Activated naive CD4-positive, alpha-beta T cell treated with anti-CD3 and anti-CD28 coated beads for 36 hours (primary cell): Measurements from ENCODE around the gene ZFAND5. TPM values are rescaled to one million over a fixed set of nuclear protein-coding genes. Genes with fewer than 3 reads are reported as not detected.

Experiments
- CTCF ChIA-PET: fragments of 350-600 bp; sonication (Branson Sonifier 250); formaldehyde crosslinking; loops from one replicate; lab custom pipeline; 2021; ENCODE audit warnings: antibody characterized with exemption; lab: Charles Lee
- DNase-seq: peaks from one replicate; pipeline ENCODE4 v3.0.0-alpha.2; 2020
- H3K27ac Mint-ChIP-seq: one replicate; pipeline ENCODE4 v1.8.0; 2021; ENCODE audit warnings: mild to moderate bottlenecking, mixed read lengths
- H3K27me3 Mint-ChIP-seq: one replicate; pipeline ENCODE4 v1.8.0; 2021; ENCODE audit warnings: low read depth, mixed read lengths
- H3K36me3 Mint-ChIP-seq: one replicate; pipeline ENCODE4 v1.8.0; 2021; ENCODE audit warnings: low read depth, mixed read lengths
- H3K4me1 Mint-ChIP-seq: one replicate; pipeline ENCODE4 v1.8.0; 2021; ENCODE audit warnings: low read depth, mixed read lengths
- H3K4me3 Mint-ChIP-seq: one replicate; pipeline ENCODE4 v1.8.0; 2021; ENCODE audit warnings: mild to moderate bottlenecking, moderate library complexity, mixed read lengths
- H3K9me3 Mint-ChIP-seq: one replicate; pipeline ENCODE4 v1.8.0; 2021; ENCODE audit warnings: mixed read lengths
- intact Hi-C: fragments of 100-400 bp; cut with micrococcal nuclease; formaldehyde crosslinking; loops from one replicate; pipeline ENCODE4 v1.15.1; 2023
- total RNA-seq, 2 experiments: library from RNA; stranded (reverse); gene quantifications; one replicate each; pipeline ENCODE4 v1.2.3, GENCODE V29; 2021

Gene ZFAND5
- total RNA-seq, 2 experiments from 2014 or later = 71.9 to 73.2 TPM

GRCh38 chr9:72334658-72335337, 30.2 kb downstream of the ZFAND5 start:
- DNase-seq = no peak
- H3K4me3 Mint-ChIP-seq = no peak overlapping the region
- H3K36me3 Mint-ChIP-seq = no peaks in the 10 kb centered on the region
- H3K27me3 Mint-ChIP-seq = no peaks in the 10 kb centered on the region
- intact Hi-C loops = no loop called here
- no peak overlapping the region for H3K27ac Mint-ChIP-seq
- no peaks in the 10 kb centered on the region for H3K4me1 Mint-ChIP-seq
- H3K9me3 Mint-ChIP-seq = no peaks in the 10 kb centered on the region
- CTCF ChIA-PET = interaction anchor here (1.1 kb wide), 1 partner anchor 22 kb away, joined by 3 read pairs; no protein-coding TSS in a partner anchor

GRCh38 chr9:72333709-72334108, 31.3 kb downstream of the ZFAND5 start:
- no peaks in the 10 kb centered on the region for H3K36me3 Mint-ChIP-seq
- H3K27ac Mint-ChIP-seq = no peak overlapping the region
- H3K9me3 Mint-ChIP-seq = no peaks in the 10 kb centered on the region
- CTCF ChIA-PET = no interaction called here
- DNase-seq = peak; percentile 20
- no peaks in the 10 kb centered on the region for H3K27me3 Mint-ChIP-seq
- H3K4me3 Mint-ChIP-seq = no peak overlapping the region
- intact Hi-C loops = no loop called here
- no peaks in the 10 kb centered on the region for H3K4me1 Mint-ChIP-seq

- Mint-ChIP-seq H3K27me3 (no peaks in the 10 kb centered on the region), H3K4me1 (no peaks in the 10 kb centered on the region), H3K36me3 (no peaks in the 10 kb centered on the region), H3K4me3 (no peak overlapping the region), H3K9me3 (no peaks in the 10 kb centered on the region), H3K27ac (no peak overlapping the region)
- intact Hi-C loops = no loop called here
- DNase-seq = no peak
- CTCF ChIA-PET = no interaction called here
Observed at GRCh38 chr9:72333197-72333596, 31.8 kb downstream of the ZFAND5 start.

- intact Hi-C loops = no loop called here
- Mint-ChIP-seq H3K4me3 (no peak overlapping the region), H3K36me3 (no peaks in the 10 kb centered on the region), H3K27ac (no peak overlapping the region), H3K9me3 (no peaks in the 10 kb centered on the region), H3K4me1 (no peaks in the 10 kb centered on the region), H3K27me3 (no peaks in the 10 kb centered on the region)
- CTCF ChIA-PET = interaction anchor here (0.6 kb wide), 1 partner anchor 8 kb away, joined by 3 read pairs; no protein-coding TSS in a partner anchor
- no peak for DNase-seq
Observed at GRCh38 chr9:72332351-72332750, 32.7 kb downstream of the ZFAND5 start.

GRCh38 chr9:72327631-72328030, 37.4 kb downstream of the ZFAND5 start:
- Mint-ChIP-seq H3K9me3 (no peaks in the 10 kb centered on the region), H3K27me3 (no peaks in the 10 kb centered on the region), H3K36me3 (no peaks in the 10 kb centered on the region), H3K27ac (no peak overlapping the region), H3K4me3 (no peak overlapping the region), H3K4me1 (no peaks in the 10 kb centered on the region)
- CTCF ChIA-PET = interaction anchor here (1.5 kb wide), 1 partner anchor 14 kb away, joined by 4 read pairs; no protein-coding TSS in a partner anchor
- DNase-seq = no peak
- intact Hi-C loops = no loop called here

- CTCF ChIA-PET = interaction anchor here (0.7 to 1.5 kb wide), 2 partner anchors 13 to 93 kb away, joined by 3 to 4 read pairs; no protein-coding TSS in a partner anchor
- no peaks in the 10 kb centered on the region for H3K4me1 Mint-ChIP-seq
- H3K27ac Mint-ChIP-seq = no peak overlapping the region
- H3K27me3 Mint-ChIP-seq = no peaks in the 10 kb centered on the region
- intact Hi-C loops = no loop called here
- H3K4me3 Mint-ChIP-seq = no peak overlapping the region
- no peak for DNase-seq
- no peaks in the 10 kb centered on the region for H3K9me3 Mint-ChIP-seq
- H3K36me3 Mint-ChIP-seq = no peaks in the 10 kb centered on the region
Observed at GRCh38 chr9:72326641-72327040, 38.4 kb downstream of the ZFAND5 start.

GRCh38 chr9:72324974-72325373, 40.0 kb downstream of the ZFAND5 start:
- Mint-ChIP-seq H3K27me3 (no peaks in the 10 kb centered on the region), H3K4me3 (no peak overlapping the region), H3K4me1 (no peaks in the 10 kb centered on the region), H3K27ac (no peak overlapping the region), H3K36me3 (no peaks in the 10 kb centered on the region), H3K9me3 (no peaks in the 10 kb centered on the region)
- DNase-seq = no peak
- CTCF ChIA-PET = interaction anchor here (0.6 to 0.7 kb wide), 2 partner anchors 7 to 305 kb away, joined by 3 read pairs; no protein-coding TSS in a partner anchor
- intact Hi-C loops = no loop called here

- Mint-ChIP-seq H3K4me1 (no peaks in the 10 kb centered on the region), H3K27ac (no peak overlapping the region), H3K27me3 (no peaks in the 10 kb centered on the region), H3K36me3 (no peaks in the 10 kb centered on the region), H3K9me3 (no peaks in the 10 kb centered on the region), H3K4me3 (no peak overlapping the region)
- DNase-seq = no peak
- intact Hi-C loops = loop anchor here (2.0 kb wide), 1 partner anchor 20 kb away; no protein-coding TSS in a partner anchor
- CTCF ChIA-PET = no interaction called here
Observed at GRCh38 chr9:72322678-72323077, 42.3 kb downstream of the ZFAND5 start.

- Mint-ChIP-seq H3K27me3 (no peaks in the 10 kb centered on the region), H3K36me3 (no peaks in the 10 kb centered on the region), H3K4me1 (no peaks in the 10 kb centered on the region), H3K27ac (no peak overlapping the region), H3K9me3 (no peaks in the 10 kb centered on the region), H3K4me3 (no peak overlapping the region)
- intact Hi-C loops = loop anchor here (2.0 kb wide), 1 partner anchor 21 kb away; no protein-coding TSS in a partner anchor
- CTCF ChIA-PET = no interaction called here
- DNase-seq = no peak
Observed at GRCh38 chr9:72322259-72322658, 42.7 kb downstream of the ZFAND5 start.

GRCh38 chr9:72315510-72316311, 49.3 kb downstream of the ZFAND5 start:
- intact Hi-C loops = no loop called here
- no peaks in the 10 kb centered on the region for H3K9me3 Mint-ChIP-seq
- no peak for DNase-seq
- no peak overlapping the region for H3K4me3 Mint-ChIP-seq
- H3K36me3 Mint-ChIP-seq = no peaks in the 10 kb centered on the region
- no peak overlapping the region for H3K27ac Mint-ChIP-seq
- CTCF ChIA-PET = interaction anchor here (0.9 to 1.0 kb wide), 2 partner anchors 24 to 34 kb away, joined by 3 to 4 read pairs; no protein-coding TSS in a partner anchor
- H3K27me3 Mint-ChIP-seq = no peaks in the 10 kb centered on the region
- no peaks in the 10 kb centered on the region for H3K4me1 Mint-ChIP-seq

GRCh38 chr9:72315089-72315509, 49.9 kb downstream of the ZFAND5 start:
- intact Hi-C loops = no loop called here
- H3K27ac Mint-ChIP-seq = no peak overlapping the region
- no peaks in the 10 kb centered on the region for H3K27me3 Mint-ChIP-seq
- no peak overlapping the region for H3K4me3 Mint-ChIP-seq
- no peaks in the 10 kb centered on the region for H3K9me3 Mint-ChIP-seq
- H3K36me3 Mint-ChIP-seq = no peaks in the 10 kb centered on the region
- DNase-seq = no peak
- no peaks in the 10 kb centered on the region for H3K4me1 Mint-ChIP-seq
- CTCF ChIA-PET = interaction anchor here (0.9 kb wide), 1 partner anchor 23 kb away, joined by 3 read pairs; no protein-coding TSS in a partner anchor

- intact Hi-C loops = no loop called here
- Mint-ChIP-seq H3K27me3 (no peaks in the 10 kb centered on the region), H3K4me3 (no peak overlapping the region), H3K4me1 (no peaks in the 10 kb centered on the region), H3K27ac (no peak overlapping the region), H3K36me3 (no peaks in the 10 kb centered on the region), H3K9me3 (no peaks in the 10 kb centered on the region)
- CTCF ChIA-PET = interaction anchor here (0.8 kb wide), 1 partner anchor 13 kb away, joined by 4 read pairs; no protein-coding TSS in a partner anchor
- no peak for DNase-seq
Observed at GRCh38 chr9:72313507-72313906, 51.5 kb downstream of the ZFAND5 start.
